ENCODE measurements around the gene METTL16.

METTL16 gene

GRCh38 chr17:2372180-2372579, 139.5 kb downstream of the METTL16 start:
- Histone ChIP-seq H3K4me3 (no peak overlapping the region), H3K27ac (no peak overlapping the region)
- no peak for DNase-seq (ENCODE audit: low spot score)
- no peak for TF ChIP-seq CTCF (IDR thresholded peaks at IDR 0.05)

- TF ChIP-seq CTCF (IDR thresholded peaks at IDR 0.05), result no peak
- H3K4me3 ChIP-seq, result no peak overlapping the region
- DNase-seq (ENCODE audit: low spot score), result no peak
- no peak overlapping the region for H3K27ac ChIP-seq
Measured at GRCh38 chr17:2371183-2372130, 140.2 kb downstream of the METTL16 start.

GRCh38 chr17:2370211-2370589, 141.5 kb downstream of the METTL16 start:
- H3K27ac ChIP-seq, result peak overlapping the region in 1 of 2 donors; percentile 21
- no peak for TF ChIP-seq CTCF (IDR thresholded peaks at IDR 0.05)
- H3K4me3 ChIP-seq, result no peak overlapping the region
- no peak for DNase-seq (ENCODE audit: low spot score)

- no peak for DNase-seq (ENCODE audit: low spot score)
- TF ChIP-seq CTCF (IDR thresholded peaks at IDR 0.05), result no peak
- Histone ChIP-seq H3K4me3 (no peak overlapping the region), H3K27ac (peak overlapping the region in 1 of 2 donors; percentile 21)
Measured at GRCh38 chr17:2369551-2370210, 142.0 kb downstream of the METTL16 start.

- H3K4me3 ChIP-seq, result no peak overlapping the region
- no peak overlapping the region for H3K27ac ChIP-seq
- no peak for DNase-seq (ENCODE audit: low spot score)
- TF ChIP-seq CTCF (IDR thresholded peaks at IDR 0.05), result no peak
Measured at GRCh38 chr17:2369039-2369438, 142.6 kb downstream of the METTL16 start.

GRCh38 chr17:2368359-2368758, 143.3 kb downstream of the METTL16 start:
- Histone ChIP-seq H3K27ac (no peak overlapping the region), H3K4me3 (no peak overlapping the region)
- DNase-seq (ENCODE audit: low spot score), result no peak
- TF ChIP-seq CTCF (IDR thresholded peaks at IDR 0.05), result no peak
